Ectodermal cell (in vitro differentiated cells): Measurements from ENCODE around the gene SYNGAP1.
"Not testable (repeated sequence)": the region's sequence is repeated elsewhere in the genome, so short reads cannot be mapped to it uniquely, and the experiment has no call there.

Experiments used
- H3K27ac ChIP-seq: 2 replicates; pipeline ENCODE4 v1.7.0; 2013; ENCODE audit warnings: mild to moderate bottlenecking, low read depth, low read length; ENCODE audit not compliant: insufficient read depth, poor library complexity, severe bottlenecking
- H3K27me3 ChIP-seq: 2 replicates; pipeline ENCODE4 v1.7.0; 2013; ENCODE audit warnings: mild to moderate bottlenecking, low read length; ENCODE audit not compliant: insufficient read depth, control insufficient read depth, poor library complexity, severe bottlenecking
- H3K36me3 ChIP-seq: one replicate; pipeline ENCODE4 v1.7.0; 2013; ENCODE audit warnings: low read length; ENCODE audit not compliant: control insufficient read depth, insufficient read depth
- H3K4me1 ChIP-seq: one replicate; pipeline ENCODE4 v1.7.0; 2013; ENCODE audit warnings: low read length; ENCODE audit not compliant: control insufficient read depth, insufficient read depth
- H3K4me3 ChIP-seq: 2 replicates; pipeline ENCODE4 v1.7.0; 2013; ENCODE audit warnings: low read depth, low read length, control low read depth; ENCODE audit not compliant: insufficient read depth
- H3K9me3 ChIP-seq: 2 replicates; pipeline ENCODE4 v1.7.0; 2013; ENCODE audit warnings: mild to moderate bottlenecking, low read length, moderate library complexity; ENCODE audit not compliant: control insufficient read depth
- WGBS, 2 experiments: methylation state at CpG; one replicate each; pipeline ENCODE4 v1.1.7; 2013; ENCODE audit warnings: missing lambda C conversion rate in 2 of 2; 5-methylcytosine and 5-hydroxymethylcytosine counted together

The SYNGAP1 gene

DNA sequence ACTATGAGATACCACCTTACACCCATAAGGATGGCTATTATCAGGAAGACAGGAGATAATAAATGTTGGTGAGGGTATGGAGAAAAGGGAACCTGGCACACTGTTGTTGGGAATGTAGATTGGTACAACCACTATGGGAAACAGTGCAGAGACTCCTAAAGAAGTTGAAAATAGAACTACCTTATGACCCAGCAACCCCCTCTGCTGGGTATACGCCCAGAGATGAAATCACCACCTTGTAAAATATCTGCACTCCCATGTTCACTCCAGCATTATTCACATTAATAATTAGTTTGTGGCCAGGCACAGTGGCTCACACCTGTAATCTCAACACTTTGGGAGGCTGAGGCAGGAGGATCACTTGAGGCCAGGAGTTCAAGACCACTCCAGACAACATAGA lies 61.3 kb downstream of the SYNGAP1 start:
- H3K27ac ChIP-seq, result no peak overlapping the region
- no peaks in the 10 kb centered on the region for H3K27me3 ChIP-seq
- H3K9me3 ChIP-seq, result no peaks in the 10 kb centered on the region
- no peak overlapping the region for H3K4me3 ChIP-seq
- WGBS, 2 experiments, result 81 to 86% methylated on average over 1 of the region's 1 CpG
- H3K4me1 ChIP-seq, result no peaks in the 10 kb centered on the region
- no peaks in the 10 kb centered on the region for H3K36me3 ChIP-seq

DNA sequence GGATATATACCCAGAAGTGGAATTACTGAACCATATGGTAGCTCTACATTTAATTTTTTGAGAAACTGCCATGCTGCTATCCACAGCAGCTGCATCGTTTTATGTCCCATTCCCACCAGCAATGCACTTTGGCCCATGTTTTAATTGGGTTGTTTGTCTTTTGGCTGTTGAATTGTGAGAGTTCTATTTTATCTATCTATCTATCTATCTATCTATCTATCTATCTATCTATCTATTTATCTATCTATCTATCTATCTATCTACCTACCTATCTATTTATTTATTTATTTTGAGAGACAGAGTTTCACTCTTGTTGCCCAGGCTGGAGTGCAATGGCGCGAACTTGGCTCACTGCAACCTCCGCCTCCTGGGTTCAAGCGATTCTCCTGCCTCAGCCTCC lies 62.8 kb downstream of the SYNGAP1 start:
- not testable (repeated sequence) for H3K4me3 ChIP-seq, H3K27me3 ChIP-seq, H3K27ac ChIP-seq, H3K4me1 ChIP-seq, H3K36me3 ChIP-seq, H3K9me3 ChIP-seq
- whole genome bisulfite sequencing, 2 experiments, result 87 to 92% methylated on average over 5 of the region's 5 CpGs

DNA sequence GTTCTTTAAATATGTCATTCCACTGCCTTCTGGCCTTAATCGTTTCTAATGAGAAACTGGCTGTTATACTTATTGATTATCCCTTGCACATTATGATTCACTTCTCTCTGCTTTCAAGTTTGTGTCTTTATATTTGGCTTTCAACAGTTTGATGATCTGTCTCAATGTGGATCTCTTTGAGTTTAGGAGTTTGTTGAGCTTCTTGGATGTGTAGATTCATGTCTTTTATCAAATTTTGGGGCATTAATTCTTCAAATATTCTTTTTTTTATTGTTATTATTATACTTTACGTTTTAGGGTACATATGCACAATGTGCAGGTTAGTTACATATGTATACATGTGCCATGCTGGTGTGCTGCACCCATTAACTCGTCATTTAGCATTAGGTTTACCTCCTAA lies 63.8 kb downstream of the SYNGAP1 start:
- Histone ChIP-seq H3K27me3 (no peaks in the 10 kb centered on the region), H3K9me3 (no peaks in the 10 kb centered on the region), H3K27ac (no peak overlapping the region), H3K4me3 (no peak overlapping the region), H3K36me3 (no peaks in the 10 kb centered on the region), H3K4me1 (no peaks in the 10 kb centered on the region)
- WGBS, 2 experiments, result 69 to 83% methylated on average over 1 of the region's 3 CpGs

DNA sequence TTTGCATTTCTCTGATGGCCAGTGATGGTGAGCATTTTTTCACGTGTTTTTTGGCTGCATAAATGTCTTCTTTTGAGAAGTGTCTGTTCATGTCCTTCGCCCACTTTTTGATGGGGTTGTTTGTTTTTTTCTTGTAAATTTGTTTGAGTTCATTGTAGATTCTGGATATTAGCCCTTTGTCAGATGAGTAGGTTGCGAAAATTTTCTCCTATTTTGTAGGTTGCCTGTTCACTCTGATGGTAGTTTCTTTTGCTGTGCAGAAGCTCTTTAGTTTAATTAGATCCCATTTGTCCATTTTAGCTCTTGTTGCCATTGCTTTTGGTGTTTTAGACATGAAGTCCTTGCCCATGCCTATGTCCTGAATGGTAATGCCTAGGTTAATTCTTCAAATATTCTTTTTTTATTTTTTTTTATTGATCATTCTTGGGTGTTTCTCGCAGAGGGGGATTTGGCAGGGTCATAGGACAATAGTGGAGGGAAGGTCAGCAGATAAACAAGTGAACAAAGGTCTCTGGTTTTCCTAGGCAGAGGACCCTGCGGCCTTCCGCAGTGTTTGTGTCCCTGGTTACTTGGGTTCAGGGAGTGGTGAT lies 64.9 kb downstream of the SYNGAP1 start:
- not testable (repeated sequence) for H3K27me3 ChIP-seq, H3K36me3 ChIP-seq, H3K4me1 ChIP-seq, H3K4me3 ChIP-seq, H3K9me3 ChIP-seq, H3K27ac ChIP-seq
- WGBS, 2 experiments, result 42 to 43% methylated on average over 2 of the region's 6 CpGs

DNA sequence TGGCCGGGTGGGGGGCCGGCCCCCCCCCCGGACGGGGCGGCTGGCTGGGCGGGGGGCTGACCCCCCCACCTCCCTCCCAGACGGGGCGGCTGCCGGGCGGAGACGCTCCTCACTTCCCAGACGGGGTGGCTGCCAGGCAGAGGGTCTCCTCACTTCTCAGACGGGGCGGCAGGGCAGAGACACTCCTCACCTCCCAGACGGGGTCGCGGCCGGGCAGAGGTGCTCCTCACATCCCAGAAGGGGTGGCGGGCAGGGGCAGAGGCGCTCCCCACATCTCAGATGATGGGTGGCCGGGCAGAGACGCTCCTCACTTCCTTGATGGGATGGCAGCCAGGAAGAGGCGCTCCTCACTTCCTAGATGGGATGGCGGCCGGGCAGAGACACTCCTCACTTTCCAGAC lies 65.8 kb downstream of the SYNGAP1 start:
- not testable (repeated sequence) for H3K27me3 ChIP-seq, H3K9me3 ChIP-seq, H3K4me3 ChIP-seq, H3K36me3 ChIP-seq, H3K27ac ChIP-seq, H3K4me1 ChIP-seq
- 91 to 93% methylated on average over 17 to 22 of the region's 25 CpGs for WGBS, 2 experiments

DNA sequence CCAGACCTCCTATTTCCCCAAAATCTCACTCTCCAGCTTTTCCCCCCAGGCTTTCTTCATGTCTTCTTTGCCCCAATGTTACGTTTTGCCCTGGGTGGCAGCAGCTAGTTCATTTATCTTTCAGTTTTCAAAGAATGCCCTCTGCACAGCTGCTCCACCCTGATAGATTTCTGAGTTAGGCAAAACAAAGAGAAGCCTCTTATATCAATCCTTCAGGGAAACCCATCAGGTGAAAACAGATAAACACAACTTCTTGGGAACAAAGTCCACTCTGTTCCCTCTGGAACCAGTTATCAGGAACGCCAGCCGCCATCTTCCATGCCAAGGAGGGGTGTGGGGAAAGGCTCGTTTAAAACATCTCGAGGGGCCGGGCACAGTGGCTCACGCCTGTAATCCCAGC lies 68.5 kb downstream of the SYNGAP1 start:
- no peaks in the 10 kb centered on the region for H3K36me3 ChIP-seq
- 85 to 92% methylated on average over 7 of the region's 7 CpGs for WGBS, 2 experiments
- no peak overlapping the region for H3K27ac ChIP-seq
- no peaks in the 10 kb centered on the region for H3K4me1 ChIP-seq
- H3K27me3 ChIP-seq, result no peaks in the 10 kb centered on the region
- H3K4me3 ChIP-seq, result no peak overlapping the region
- H3K9me3 ChIP-seq, result no peaks in the 10 kb centered on the region

DNA sequence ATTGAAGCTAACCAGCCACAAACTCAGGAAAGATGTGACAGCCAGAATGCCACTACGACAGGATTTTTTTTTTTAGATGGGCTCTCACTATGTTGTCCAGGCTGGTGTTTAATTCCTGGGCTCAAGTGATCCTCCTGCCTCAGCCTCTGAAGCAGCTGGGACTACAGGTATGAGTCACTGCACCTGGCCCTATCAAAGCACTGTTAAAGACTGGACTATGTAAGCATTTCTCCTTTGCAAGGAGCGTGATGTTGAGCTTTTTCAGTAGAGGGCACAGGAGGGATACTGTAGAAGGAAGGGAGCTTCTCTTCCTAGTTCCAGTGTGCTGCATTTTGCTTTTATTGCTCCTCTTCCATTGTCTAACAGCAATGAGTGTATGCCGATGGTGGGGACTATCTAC lies 70.3 kb downstream of the SYNGAP1 start:
- Histone ChIP-seq H3K27me3 (no peaks in the 10 kb centered on the region), H3K4me3 (no peak overlapping the region), H3K9me3 (no peaks in the 10 kb centered on the region), H3K36me3 (no peaks in the 10 kb centered on the region), H3K4me1 (no peaks in the 10 kb centered on the region), H3K27ac (no peak overlapping the region)
- WGBS, 2 experiments, result 90 to 95% methylated on average over 3 of the region's 3 CpGs

DNA sequence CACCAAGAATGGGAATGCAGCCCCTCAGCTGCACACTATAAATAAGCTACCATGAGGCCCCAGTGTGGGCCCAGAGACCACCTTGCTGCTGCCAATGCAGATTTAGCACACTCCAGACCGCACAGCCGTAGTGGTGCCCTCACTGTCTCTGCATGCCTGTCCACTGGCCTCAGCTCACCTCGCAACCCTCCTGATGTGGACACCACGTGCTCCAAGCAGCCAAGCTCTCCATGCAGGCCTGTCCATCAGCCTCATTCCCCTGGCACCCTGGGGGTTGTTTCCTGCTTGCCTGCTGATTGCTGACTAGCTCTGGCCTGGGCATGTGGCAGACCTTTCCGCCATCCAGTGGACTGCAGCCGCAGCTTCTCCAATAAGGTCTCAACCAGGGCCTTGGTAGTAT lies 70.8 kb downstream of the SYNGAP1 start:
- no peaks in the 10 kb centered on the region for H3K27me3 ChIP-seq
- H3K36me3 ChIP-seq, result no peaks in the 10 kb centered on the region
- H3K4me1 ChIP-seq, result no peaks in the 10 kb centered on the region
- no peak overlapping the region for H3K4me3 ChIP-seq
- H3K27ac ChIP-seq, result no peak overlapping the region
- no peaks in the 10 kb centered on the region for H3K9me3 ChIP-seq
- 85 to 87% methylated on average over 6 of the region's 6 CpGs for WGBS, 2 experiments

DNA sequence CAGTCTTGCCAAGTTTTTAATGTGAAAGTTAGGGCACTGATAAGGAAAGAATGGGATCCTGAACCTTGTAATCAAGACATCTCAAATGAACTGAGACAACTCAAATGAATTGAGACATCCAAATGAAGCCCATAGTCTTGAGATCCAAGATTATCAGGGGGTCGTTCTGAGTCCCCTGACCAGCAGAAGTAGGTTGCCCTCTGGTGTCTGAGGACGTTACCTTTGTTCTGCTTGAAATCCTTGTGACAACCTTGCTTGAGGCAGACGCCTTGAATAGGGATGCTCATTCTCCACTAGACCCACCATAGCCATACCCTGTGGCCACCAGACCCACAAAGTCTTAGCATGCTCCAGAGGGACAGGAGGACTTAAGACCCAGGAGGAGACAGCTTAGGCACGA lies 72.2 kb downstream of the SYNGAP1 start:
- no peaks in the 10 kb centered on the region for H3K36me3 ChIP-seq
- no peaks in the 10 kb centered on the region for H3K9me3 ChIP-seq
- 40 to 49% methylated on average over 4 of the region's 4 CpGs for WGBS, 2 experiments
- H3K27ac ChIP-seq, result no peak overlapping the region
- no peak overlapping the region for H3K4me3 ChIP-seq
- H3K4me1 ChIP-seq, result no peaks in the 10 kb centered on the region
- no peaks in the 10 kb centered on the region for H3K27me3 ChIP-seq

DNA sequence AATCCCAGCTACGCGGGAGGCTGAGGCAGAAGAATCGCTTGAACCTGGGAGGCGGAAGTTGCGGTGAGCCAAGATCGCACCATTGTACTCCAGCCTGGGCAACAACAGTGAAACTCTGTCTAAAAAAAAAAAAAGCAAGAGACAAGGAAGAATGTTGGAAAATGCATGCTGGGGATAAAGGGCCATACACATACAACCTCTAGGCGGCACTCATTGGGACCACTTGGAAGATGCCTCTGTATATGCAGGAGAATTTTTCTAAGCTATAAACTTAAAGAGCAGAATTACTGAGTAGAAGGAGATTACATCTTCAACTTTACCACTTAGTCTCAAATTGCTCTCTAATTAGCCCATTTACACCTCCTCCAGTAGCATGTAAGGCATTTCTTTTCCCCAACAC lies 77.3 kb downstream of the SYNGAP1 start:
- Histone ChIP-seq H3K4me3 (no peak overlapping the region), H3K9me3 (no peaks in the 10 kb centered on the region), H3K4me1 (no peaks in the 10 kb centered on the region), H3K27ac (no peak overlapping the region), H3K36me3 (no peaks in the 10 kb centered on the region), H3K27me3 (no peaks in the 10 kb centered on the region)
- WGBS, 2 experiments, result 93 to 96% methylated on average over 7 of the region's 7 CpGs

DNA sequence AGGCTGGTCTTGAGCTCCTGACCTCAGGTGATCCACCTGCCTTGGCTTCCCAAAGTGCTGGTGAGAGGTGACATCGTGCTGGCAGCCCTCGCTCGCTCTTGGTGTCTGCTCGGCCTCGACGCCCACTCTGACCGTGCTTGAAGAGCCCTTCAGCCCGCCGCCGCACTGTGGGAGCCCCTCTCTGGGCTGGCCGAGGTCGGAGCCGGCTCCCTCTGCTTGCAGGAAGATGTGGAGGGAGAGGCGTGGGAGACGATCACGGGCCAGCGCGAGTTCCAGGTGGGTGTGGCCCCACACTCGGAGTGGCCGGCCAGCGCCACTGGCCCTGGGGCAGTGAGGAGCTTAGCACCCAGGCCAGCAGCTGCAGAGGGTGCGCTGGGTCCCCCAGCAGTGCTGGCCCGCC lies 82.6 kb downstream of the SYNGAP1 start:
- no peak overlapping the region for H3K4me3 ChIP-seq
- H3K27ac ChIP-seq, result no peak overlapping the region
- H3K27me3 ChIP-seq, result no peaks in the 10 kb centered on the region
- 92 to 93% methylated on average over 23 of the region's 23 CpGs for WGBS, 2 experiments
- no peaks in the 10 kb centered on the region for H3K4me1 ChIP-seq
- H3K36me3 ChIP-seq, result no peaks in the 10 kb centered on the region
- H3K9me3 ChIP-seq, result no peaks in the 10 kb centered on the region
